GM19328 (cell line): ENCODE results near the gene TEX101.

Source experiments
- ATAC-seq: cut with Tn5 transposase; IDR thresholded peaks from one replicate; pipeline ENCODE4 v1.9.1; 2021; ENCODE audit warnings: mild to moderate bottlenecking, moderate library complexity; ENCODE audit not compliant: unreplicated experiment

TEX101 gene

DNA sequence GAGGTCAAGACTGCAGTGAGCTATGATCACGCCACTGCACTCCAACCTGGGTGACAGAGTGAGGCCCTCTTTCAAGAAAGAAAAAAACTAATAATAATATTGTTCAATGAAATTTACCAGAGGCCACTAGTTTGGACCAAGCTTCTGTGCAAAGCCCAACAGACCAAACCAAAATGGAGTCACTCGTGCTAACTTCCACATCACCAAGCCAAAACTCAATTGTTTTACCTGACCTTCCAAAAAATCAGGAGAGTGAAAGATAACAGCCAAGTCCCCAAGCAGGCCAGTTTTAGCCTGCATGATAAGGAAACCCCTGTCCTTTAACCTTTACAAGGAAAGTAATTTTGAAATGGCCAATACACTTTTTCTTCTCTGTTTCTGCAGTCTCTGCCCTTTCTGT lies 30.7 kb downstream of the TEX101 start:
- no peak for ATAC-seq

DNA sequence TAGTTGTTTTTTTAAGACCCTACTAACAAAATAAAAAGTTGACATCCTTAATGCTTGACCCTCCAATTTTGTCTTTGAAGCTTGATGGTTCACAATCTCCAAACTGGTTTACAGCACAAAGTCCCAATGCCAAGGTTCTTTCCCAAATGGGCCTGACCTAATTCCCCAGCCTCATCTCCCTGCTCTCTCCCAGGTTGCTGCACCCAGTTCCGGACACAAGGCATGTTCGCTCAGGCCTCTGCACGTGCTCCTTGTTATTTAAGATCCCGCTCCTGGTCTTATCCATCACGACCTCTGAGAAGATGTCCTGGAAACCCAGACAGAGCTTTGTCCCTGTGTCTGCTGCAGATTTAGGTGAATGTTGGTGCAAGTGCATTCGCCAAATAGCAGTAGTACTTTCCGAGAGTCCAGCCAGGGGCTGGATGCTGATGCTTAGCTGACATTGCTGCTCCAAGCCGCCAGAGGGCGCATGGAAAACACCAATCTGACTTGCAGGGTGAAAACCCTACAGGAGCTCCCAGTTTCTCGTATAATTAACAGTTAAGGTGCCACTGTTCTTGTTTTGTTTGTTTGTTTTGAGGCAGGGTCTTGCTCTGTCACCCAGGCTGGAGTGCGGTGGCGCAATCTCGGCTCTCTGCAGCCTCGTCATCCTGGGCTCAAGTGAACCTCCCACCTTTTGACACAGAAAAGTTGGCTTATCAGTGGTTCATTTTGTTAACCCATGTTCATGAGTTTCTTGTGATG lies 32.2 kb downstream of the TEX101 start:
- ATAC-seq: no peak

DNA sequence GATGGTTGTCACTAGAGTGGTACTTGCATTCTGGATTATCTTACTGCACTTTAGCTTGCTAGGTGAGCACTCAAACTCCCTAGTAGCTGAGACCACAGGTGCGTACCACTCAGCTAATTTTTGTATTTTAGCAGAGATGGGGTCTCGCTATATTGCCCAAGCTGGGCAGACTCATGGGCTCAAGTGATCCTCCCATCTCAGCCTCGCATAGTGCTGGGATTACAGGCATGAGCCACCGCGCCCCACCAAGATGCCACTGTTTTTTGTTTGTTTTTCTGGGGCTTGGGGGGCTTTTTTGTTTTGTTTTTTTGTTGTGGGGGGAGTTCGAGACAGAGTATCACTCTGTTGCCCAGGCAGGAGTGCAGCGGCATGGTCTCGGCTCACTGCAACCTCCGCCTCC lies 33.0 kb downstream of the TEX101 start:
- no peak for ATAC-seq

DNA sequence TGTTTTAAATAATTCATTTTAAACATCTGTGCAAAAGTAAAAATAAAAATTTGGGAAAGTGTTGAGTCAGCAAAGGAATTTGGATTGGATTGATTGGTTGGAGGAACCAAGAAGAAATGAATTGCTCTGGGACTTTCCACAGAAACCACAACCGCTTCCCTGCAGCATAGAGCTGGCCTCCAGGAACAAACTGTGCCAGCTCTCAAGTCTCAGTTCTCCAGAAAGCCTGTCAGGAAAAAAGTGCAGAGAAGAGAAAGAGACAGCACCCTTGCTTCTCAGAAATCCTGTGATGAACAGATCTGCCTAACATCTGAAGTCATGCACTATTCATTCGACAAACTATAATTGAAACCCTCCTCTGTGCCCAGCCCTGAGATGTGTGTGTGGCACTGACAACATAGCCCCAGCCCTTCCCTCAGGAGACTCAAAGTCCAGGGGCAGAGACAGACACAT lies 35.9 kb downstream of the TEX101 start:
- no peak for ATAC-seq

DNA sequence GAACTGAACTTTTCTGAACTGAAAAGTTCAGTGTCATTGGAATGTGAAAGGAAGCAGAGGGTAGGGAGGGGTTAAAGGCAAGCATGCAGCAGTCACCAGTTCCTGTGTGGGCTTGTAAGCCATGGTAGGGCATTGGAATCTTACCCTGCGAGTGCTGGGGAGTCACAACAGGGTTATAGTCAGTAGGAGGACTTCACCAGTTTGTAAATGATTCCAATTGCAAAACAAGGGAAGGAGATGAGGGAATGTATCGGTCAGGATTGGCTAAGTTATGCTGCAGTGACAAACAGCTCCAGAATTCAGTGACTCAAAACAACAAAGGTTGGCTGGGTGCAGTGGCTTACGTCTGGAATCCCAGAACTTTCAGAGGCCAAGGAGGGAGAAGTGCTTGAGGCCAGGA lies 37.9 kb downstream of the TEX101 start:
- no peak for ATAC-seq

DNA sequence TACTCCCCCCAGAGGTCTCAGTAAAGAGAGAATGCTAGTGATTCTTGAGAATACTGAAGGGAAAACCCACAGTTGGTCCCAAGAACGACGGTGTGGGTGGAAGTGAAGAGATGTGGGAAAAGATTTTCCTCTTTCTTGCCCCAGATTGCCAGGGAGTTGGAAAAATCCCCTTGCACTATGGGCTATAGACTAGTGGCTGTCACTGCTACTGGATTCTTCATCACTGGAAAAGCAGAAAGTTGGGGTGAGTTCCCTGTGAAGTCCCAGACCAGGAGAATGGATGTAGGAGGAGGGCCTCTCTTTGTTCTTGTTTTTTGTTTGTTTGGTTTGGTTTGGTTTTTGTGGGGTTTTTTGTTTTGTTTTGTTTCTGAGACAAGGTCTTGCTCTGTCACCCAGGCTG lies 39.3 kb downstream of the TEX101 start:
- ATAC-seq: no peak

DNA sequence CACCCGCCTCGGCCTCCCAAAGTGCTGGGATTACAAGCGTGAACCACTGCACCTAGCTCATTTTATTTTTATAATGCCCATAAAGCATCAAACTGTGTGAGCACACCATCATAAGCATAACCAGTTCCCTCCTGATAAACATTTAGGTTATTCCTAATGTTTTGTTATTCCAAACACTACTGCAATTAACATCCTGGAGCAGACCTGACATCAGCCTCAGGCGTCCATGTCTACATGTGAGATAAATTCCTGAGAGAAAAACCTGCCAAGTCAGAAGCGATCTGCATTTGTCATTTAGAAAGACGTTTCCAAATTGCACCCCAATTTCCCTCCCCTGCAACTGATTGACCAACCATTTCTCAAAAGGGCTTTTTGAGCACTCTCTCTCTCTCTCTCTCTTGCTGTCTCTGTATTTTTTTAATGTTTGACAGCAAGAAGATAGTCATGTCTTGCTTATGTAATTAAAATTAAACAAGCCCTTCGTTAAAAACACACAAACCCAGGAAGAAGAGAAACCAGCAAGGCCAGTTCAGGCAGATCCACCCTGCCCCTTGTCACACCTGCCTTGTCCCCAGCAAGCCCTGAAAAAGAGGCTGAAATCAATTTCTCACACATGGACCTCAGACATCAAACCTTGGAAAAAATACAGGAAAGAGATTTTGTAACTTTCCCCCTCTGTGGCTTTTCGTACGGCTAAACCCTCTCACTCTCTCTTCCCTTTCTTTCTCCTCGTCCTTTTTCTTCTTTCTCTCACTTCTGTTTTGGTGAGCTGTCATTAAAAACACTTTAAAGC lies 40.8 kb downstream of the TEX101 start:
- no peak for ATAC-seq

DNA sequence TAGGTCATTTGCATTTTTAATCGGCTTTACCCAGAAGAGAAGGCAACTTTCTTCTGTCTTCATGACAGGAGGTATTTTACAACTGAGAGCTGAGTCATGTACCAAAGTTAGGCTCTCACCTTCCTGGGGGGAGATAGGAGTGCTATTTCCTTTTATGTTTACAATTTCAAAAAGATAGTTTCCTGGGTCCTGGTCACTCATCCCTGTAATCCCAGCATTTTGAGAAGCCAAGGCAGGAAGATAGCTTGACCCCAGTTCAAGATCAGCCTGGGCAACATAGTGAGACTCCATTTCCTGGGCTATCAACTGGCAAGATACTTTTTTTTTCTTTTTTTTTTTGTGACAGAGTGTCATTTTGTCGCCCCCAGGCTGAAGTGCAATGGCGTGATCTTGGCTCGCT lies 43.1 kb downstream of the TEX101 start:
- ATAC-seq: no peak

DNA sequence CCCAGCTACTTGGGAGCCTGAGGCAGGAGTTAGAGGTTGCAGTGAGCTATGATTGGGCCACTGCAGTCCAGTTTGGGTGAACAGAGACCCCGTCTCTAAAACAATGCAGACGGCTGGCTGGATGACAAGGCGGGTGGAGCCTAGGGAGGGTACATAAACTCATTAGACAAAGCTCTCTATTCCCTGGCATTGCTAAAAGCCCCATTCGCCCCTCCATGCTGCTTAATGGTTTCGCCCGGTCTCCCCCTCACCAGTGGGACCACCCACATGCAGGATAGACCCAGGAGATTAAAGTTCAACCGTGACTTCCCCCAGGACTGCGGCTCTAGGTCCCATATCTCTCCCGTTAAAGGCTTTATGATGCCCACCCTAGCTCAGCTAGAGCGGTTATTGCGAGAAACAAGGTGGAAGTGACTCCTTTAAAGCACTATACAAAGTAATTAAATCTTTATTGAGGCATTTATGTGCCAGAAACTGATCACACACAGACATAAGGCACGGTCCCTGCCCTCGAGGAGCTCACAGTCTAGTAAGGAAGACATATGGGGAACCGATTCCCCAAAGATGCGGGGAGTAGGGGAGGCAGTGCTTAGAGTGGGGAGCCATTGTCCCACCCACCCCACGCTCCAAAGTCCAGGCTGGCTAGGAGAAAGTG lies 45.8 kb downstream of the TEX101 start:
- no peak for ATAC-seq

DNA sequence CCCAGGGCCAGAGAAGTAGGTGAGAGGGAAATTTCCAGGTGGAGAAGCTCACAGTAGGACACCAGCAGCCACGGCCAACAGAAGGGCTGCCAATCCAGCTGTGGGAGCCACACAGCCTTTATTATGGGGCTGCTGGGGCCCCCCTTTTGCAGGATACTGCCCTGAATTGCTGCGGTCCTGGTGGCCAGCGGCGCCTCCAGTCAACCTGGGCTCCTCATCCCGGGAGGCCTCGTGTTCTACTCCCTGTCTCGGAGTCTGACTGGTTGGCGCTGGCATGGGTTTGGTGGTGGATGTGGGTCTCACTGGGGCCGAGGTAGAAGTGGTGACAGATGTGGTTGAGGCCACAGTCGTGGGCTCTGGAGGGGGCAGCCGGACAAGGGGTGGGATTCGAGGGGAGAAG lies 46.6 kb downstream of the TEX101 start:
- ATAC-seq: no peak

DNA sequence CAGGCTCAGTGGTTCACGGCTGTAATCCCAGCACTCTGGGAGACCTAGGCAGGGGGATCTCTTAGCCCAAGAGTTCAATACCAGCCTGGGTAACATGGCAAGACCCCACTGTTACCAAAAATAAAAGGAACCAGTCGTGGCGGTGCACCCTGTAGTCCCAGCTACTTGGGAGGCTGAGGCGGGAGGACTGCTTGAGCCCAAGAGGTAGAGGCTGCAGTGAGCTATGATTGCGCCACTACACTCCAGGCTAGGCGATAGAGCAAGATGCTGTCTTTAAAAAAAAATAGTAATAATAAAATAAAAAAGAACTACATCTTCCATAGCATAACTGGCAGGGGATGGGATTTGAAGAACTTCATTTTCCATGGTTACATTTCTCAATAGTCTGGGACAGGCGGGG lies 47.7 kb downstream of the TEX101 start:
- ATAC-seq: no peak

DNA sequence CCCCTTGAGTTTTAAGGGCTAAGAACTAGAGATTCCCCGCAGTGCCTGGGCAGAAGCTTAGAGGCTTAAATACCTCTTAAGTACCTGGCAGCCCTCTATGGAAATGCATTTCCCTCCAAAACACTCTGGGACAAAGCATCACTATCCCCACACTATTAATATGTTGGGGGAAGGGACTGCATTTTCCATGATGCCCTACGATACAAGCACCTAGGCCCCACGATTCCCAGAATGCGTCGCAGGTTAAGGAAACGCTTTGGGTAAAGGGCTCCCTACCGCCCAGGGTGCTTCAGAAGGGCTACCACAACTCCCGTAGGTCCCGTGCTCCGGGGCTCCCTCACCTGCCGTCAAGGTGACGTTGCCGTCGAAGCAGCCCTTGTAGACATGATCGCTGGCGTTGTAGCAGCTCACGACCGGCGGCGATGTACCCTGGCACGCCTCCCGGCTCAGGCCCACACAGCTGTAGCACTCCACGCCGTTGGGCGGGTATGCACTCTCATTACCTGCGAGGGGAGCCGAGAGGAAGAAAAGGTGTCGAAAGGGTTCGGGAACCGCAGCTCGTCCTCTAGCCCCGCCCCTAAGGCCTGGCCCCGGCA lies 48.2 kb downstream of the TEX101 start:
- no peak for ATAC-seq

DNA sequence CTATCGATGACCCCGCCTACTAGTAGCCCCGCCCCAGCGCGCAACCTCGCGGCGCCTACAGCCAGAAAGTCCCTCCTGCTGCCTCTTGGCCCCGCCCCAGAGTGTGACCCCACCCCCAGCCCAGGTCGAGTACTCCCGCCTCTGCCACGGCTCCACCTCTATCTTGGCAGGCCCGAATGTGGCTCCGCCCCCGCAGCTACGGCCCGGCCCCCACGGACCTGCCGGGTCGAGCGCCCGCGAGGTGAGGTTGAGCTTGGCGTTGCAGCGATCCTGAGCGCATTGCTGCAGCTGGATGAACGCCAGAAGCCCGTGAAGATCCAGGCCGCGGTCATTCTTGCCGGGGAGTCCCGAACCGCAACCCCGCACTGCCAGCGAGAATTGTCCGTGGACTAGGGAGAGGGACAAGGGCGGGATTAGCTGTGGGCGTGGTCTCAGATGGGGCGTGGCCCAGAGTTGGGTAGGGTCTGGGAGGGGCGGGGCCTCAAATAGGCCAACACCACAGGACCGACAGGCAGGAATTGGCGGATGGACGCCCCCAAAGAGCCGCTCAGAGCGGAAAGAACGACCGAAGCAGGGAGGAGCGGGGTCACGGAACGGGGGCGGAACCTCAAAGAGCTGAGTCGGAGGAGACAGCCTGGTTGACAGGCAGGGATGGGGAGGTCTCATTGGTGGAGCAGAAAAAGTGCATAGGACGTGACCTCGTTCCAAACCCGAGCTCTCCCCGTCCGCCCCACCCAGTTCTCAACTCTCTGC lies 48.9 kb downstream of the TEX101 start:
- ATAC-seq: peak; percentile 83

DNA sequence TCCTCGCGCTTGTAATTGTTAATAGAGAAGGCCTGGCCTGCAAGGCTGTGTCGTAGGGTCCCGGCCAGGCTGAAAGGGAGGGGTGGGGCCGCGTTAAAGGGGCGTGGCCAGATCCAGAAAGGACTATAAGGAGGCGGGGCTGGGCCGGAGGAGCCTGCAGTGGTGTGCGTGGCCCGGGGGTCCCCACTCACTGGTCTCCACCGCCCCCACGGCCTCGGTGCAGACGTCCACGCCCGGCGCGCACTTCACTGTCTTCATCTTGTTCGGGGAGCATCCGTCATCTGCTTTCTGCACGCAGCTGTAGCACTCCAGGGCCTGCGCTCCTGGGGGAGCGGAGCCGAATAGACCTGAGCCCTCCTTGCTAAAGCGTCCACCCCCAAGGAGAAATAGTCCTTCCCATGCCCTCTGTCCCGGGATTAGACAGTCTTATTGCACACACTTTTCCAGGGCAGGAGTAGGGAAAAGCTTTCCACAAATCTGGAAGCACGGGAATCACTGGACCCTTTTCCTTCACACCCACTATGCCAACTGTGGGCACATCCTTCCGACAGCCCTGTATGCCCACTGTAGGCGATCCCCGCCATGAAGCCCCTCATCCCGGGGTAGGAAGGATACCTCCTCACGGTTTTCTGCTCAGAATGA lies 49.6 kb downstream of the TEX101 start:
- peak; percentile 29 for ATAC-seq

DNA sequence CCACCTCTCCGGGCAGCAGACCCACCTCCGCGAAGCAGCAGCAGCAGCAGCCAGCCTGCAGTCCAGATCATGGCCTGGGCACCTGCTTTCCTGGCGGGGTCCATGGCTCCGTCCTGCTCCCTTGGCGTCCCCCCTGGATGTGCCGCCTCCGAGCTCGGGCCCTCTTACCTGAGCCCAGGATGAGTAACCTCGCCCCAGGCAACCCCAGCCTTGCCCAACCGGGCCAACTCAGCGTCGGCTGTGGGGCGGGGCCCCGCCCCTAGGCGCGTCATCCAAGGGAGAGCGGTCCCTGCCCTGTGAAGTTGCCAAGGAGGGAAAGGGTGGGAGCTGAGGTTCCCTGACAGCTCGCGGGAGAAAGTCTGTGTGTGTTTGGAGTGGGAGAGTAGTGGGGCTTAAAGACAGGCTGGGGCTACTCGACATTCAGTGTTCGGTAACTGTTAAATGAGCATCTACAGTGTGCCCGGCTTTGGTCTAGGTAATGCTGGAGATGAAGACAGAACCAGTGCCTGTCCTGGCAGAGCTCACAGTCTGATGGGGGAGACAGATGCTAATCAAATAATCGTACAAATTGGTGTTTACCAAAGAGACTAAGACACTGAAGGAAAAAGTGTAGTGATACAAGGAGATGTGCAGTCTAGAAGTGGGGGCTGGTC lies 50.9 kb downstream of the TEX101 start, which contains the start of gene LYPD3:
Gene LYPD3, minus strand, starts transcription at position 141 of the 653 bp plus-strand sequence. Its CDS starts 37 bp downstream, at position 104.
- no peak for ATAC-seq

DNA sequence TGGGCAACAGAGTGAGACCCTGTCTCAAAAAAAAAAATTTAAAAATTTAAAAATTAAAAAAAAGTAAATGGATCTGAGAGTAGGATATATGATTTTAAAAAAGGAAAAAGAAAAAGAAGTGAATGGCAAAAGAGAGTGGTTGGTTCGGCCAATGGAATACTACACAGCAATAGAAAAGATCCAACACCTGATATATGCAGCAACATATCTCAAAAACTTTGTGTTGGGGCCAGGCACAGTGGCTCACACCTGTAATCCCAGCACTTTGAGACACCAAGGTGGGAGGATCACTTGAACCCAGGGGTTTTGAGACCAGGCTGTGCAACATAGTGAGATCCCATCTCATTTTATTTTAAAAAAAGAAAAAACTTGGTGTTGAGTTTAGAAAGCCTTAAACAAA lies 52.1 kb downstream of the TEX101 start:
- no peak for ATAC-seq

DNA sequence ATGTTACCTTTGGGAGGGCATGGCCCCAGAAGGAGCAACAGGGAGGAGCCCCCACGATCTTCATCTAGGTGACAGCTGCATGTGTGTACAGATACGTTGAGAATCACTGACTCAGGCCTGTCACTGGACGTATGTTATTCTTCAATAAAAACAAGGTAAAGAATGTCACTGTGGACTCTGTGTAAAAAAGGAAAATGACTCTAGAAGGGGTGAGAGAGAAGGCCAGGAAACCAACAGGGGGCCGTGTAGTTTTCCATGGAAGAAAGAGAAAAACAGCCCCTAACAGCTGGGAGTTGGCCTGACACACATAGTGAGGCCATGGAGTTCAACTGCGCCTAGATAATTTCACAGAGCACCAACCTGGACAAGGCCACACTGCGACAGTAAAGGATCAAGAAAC lies 52.6 kb downstream of the TEX101 start:
- no peak for ATAC-seq

DNA sequence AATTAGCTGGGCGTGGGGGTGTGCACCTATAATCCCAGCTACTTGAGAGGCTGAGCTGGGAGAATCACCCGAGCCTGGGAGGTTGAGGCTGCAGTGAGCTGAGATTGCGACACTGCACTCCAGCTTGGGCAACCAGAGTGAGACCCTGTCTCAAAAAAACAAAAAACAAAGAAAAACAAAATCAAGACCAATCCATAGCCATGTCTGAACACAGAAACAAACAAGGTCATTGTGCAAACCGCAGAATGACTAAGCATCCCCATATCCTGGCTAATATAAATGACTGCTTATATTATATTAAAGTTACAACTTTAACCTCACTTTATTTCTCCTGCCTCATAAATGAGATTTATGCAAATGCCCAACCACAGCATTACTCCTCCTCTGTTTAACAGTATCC lies 53.0 kb downstream of the TEX101 start:
- no peak for ATAC-seq
